HG03025 (cell line): ENCODE data around the gene CTAGE1.
"Not testable (repeated sequence)": the region's sequence is repeated elsewhere in the genome, so short reads cannot be mapped to it uniquely, and the experiment has no call there.

Experiments used
- ATAC-seq: cut with Tn5 transposase; IDR thresholded peaks from one replicate; pipeline ENCODE4 v1.9.1; 2021; ENCODE audit warnings: mild to moderate bottlenecking, moderate library complexity; ENCODE audit not compliant: unreplicated experiment, low FRiP score

The CTAGE1 gene

DNA sequence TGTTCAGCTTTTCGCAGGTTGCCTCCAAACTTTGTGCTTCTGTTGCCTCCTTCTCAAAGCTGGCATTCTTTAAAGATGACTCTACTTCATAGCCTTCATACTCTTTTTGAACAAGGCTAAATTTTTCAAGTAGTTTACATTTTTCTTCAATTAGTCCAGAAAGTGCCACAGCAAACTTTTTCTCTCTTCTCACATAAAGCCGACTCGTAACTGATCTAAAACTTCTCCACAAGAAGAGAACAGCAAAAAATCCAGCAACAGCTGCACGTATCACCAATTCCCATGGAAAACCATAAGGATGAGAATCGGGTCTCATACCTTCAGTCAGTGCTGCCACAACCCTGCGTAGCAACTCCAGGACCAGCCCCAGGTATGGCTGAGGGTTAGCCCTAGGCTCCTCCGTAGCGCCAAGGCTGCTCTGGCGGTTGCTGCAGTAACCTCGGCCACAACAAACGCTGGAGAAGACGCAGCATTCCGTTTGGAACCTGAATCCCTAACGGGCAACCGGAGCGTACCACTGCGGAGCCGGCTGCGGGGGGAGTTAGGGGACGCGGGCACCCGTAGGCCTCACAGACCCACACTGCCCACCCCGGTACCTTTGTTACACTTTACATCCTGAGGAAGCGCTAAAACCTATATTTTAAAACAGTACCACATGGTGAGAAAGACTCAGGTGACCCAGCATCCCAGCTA is at the start of gene CTAGE1:
CTAGE1 (minus strand) TSS at position 420 of the 693 bp plus-strand sequence; CDS start at position 316, 104 bp downstream.
- no peak for ATAC-seq

DNA sequence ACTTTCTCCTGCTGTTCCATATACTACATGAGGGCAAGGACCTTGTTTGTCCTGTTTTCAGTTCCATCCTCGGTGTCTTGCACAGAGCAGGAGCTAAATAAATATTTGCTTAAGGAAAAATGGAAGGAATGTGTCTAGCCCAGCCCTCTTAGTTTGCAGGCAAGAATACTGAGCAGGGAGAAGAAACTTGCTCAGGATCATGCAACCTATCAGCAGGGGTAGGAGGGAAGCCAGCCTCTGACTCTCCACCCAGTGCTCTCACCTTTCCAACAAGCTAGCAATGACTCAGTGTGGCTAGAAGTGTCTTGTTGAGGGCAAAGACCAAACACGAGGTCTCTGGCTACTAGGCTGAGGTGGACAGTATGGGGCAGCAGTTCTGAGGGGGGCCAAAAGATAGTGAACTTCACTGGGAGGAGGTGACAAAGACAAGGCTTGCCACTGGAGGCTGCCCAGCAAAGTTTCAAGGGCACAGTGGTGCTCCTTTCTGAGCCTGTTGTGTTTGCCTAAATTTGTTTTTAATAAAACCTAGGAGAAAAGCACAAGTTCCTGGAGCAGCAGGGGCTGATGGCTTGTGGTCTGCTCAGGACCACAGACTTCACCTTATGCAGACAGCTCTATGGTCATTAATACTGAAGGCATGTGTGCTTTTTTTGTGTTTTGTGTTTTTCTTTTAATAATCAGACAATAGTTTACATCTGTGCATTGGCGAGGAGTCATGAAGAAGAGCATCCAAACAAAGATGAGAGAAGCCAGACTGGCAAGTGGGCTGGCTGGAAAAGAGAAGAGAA is 49.1 kb upstream of the CTAGE1 start:
- ATAC-seq: no peak

- ATAC-seq: no peak
Observed at GRCh38 chr18:22465859-22466457, 48.2 kb upstream of the CTAGE1 start.

DNA sequence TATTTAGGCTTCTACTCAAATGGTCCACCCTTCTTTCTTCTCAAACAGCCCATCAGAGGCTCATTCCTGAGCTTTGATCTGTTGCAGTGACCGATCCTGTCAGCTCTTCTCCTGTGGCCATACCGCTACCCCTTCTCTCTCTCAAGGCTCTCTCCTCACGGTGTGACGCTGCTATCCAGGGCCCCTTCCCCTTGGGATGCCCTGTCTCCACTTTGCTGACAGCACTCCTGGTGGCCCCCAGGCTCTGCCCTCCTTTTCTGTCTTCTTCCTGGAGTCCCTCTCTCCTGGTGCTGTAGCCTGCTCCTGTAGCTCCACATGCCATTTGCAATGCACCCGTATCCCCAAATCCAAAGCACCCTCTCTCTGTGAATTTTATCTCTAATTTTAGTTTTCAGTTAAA is 45.4 kb upstream of the CTAGE1 start:
- no peak for ATAC-seq

GRCh38 chr18:22459491-22459890 is 41.8 kb upstream of the CTAGE1 start:
- no peak for ATAC-seq

DNA sequence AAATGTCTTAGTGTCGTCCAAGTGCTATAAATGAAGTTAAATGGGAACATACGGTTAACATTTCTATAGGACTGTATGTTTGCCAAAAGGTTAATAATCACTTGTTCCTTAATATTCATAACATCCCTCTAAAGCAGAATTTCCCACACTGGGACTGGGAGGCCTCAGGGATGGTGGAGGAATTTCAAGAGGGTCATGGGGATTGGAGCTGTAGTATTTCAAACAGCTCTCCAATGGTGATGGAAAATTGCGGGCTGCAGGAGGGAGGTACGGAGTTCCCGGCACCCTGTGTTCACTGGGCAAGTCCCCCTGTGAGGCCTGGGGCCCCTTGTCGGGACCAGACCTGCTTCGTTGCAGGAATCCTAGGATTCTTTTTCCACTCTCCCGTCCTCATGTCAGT is 39.8 kb upstream of the CTAGE1 start:
- ATAC-seq: no peak

- ATAC-seq: no peak
Observed at GRCh38 chr18:22456547-22456946, 38.8 kb upstream of the CTAGE1 start.

DNA sequence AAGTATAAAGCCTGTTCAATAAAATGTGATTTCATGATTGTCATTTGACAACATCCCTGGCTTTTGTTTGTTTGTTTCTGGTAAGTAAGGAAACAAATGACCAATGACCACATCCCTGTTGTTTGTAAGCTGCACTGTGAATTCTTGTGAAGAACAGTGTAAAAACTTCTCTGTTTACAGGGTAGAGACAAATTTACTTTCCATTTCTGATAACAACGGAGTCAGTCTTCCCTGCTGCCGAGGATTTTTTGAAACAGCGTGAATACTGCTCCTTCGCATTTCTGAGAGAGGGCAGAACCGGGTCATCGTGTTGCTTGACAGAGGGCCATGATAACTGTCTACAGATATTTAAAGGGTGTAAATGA is 38.4 kb upstream of the CTAGE1 start:
- no peak for ATAC-seq

DNA sequence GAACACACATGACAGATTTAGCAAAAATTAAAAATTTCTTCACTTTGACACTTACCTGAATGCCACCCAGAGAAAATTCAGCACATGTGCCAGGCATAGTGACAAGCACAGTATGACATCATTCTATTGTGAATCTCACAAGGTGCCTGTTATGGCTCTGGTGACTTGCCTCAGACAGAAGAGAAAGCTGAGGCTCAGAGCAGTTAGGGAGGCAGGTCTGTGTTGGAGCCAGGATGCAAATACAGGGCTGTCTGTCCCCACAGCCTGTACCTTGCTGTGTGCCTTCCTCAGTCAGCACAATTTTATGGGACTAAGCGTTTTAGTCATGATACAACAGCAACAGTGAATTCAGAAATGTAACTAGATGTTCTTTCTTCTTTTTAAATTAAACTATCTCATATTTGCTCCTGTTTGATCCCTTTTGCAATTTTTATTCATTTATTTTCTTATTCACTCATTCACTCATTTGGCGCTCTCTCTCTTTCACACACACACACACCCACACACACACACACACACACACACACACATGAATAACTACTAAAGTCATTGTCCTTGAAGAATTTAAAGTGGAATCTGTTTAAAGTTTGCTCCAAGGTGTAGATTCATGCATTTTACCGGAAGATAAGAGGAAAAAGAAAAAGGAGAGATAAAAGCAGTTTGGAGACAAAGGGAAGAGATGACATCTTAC is 37.9 kb upstream of the CTAGE1 start:
- ATAC-seq: no peak

- ATAC-seq: no peak
Observed at GRCh38 chr18:22453315-22453714, 35.6 kb upstream of the CTAGE1 start.

- ATAC-seq: no peak
Observed at GRCh38 chr18:22452226-22452668, 34.5 kb upstream of the CTAGE1 start.

GRCh38 chr18:22451796-22452195 is 34.1 kb upstream of the CTAGE1 start:
- ATAC-seq: no peak

- ATAC-seq: not testable (repeated sequence)
Observed at GRCh38 chr18:22450766-22451165, 33.1 kb upstream of the CTAGE1 start.

GRCh38 chr18:22450318-22450717 is 32.6 kb upstream of the CTAGE1 start:
- ATAC-seq: not testable (repeated sequence)

DNA sequence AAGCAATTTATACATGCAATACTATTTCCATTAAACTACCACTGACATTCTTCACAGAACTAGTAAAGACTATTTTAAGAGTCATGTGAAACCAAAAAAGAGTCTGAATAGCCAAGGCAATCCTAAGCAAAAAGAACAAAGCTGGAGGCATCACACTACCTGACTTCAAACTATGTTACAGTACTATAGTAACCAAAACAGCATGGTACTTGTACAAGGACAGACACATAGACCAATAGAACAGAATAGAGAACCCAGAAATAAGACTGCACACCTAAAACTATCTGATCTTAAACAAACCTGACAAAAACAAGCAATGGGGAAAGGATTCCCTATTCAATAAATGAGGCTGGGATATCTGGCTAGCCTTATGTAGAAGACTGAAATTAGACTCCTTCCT is 32.0 kb upstream of the CTAGE1 start:
- ATAC-seq: not testable (repeated sequence)

DNA sequence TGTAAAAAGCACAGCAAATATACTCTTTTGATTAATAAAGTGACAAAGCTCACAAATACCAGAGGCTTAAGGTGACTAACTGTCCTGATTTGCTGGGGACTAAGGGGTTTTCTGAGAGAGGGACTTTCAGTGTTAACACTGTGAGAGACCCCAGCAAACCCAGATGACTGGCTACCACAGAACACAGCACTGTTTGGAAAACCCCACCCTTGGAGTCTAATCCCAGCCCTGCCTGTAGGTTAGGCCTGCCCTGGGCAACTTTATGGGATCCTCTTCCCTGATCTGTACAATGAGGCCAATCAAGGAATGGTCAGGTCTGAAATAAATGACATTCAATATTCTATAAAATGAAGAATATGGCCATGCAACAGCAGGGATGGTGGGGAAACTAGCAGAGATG is 30.5 kb upstream of the CTAGE1 start:
- no peak for ATAC-seq

GRCh38 chr18:22447792-22448191 is 30.1 kb upstream of the CTAGE1 start:
- no peak for ATAC-seq

DNA sequence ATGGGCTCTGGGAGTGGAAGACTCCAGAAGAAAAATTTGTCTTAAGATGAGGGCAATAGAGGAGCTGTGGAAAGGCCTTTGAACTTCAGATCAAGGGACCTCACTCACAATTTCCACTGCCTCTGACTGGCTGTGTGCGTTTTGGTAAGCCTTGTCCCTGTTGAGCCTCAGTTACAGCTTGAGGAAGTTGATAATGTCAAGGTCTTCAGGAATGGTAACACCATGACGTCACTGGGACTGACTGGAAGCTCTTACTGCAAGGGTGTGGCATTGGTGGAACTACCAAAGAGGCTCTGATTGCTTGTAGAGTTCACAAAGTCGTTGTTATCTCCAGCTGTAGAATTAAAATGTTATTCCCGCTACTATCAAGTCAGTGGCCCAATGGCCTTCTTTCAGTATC is 29.2 kb upstream of the CTAGE1 start:
- no peak for ATAC-seq

GRCh38 chr18:22446325-22446724 is 28.6 kb upstream of the CTAGE1 start:
- ATAC-seq: no peak

- ATAC-seq: no peak
Observed at GRCh38 chr18:22441638-22442037, 23.9 kb upstream of the CTAGE1 start.

DNA sequence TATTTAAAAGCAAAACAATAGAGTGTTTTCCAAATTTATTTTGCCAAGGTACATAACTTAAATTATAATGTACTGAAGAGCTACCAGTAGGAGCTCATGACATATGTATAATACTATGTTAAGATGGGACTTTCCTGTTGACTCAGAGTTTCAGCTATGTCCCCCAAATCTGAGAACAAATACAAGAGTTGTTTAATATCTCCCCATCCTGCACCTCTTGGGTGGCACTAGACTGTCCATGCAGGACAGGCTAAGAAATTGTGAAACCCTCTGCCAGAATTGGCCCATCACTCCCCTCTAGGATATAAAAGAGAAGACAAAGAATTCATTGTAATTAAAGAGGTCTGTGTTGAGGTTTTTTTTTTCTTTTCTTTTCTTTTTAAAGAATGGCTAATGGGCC is 21.7 kb upstream of the CTAGE1 start:
- ATAC-seq: no peak
